Immature natural killer cell (primary cell): ENCODE results near the gene SLC18A2. TPM values are rescaled to one million over a fixed set of nuclear protein-coding genes. Genes with fewer than 3 reads are reported as not detected.

Source experiments
- DNase-seq, 3 donors: peaks; one replicate each; pipeline ENCODE4 v3.0.0; 2022; ENCODE audit warnings: mixed read lengths in 1 of 3
- H3K27ac Mint-ChIP-seq, 6 donors: one replicate each; pipeline ENCODE4 v1.8.0; 2020; ENCODE audit warnings: mixed read lengths in 6 of 6, mild to moderate bottlenecking in 5 of 6, inconsistent platforms in 4 of 6, moderate library complexity in 3 of 6
- H3K27me3 Mint-ChIP-seq, 3 donors: one replicate each; pipeline ENCODE4 v1.8.0; 2020 to 2021; ENCODE audit warnings: low read depth in 3 of 3, mild to moderate bottlenecking in 3 of 3, mixed read lengths in 3 of 3, moderate library complexity in 3 of 3, inconsistent platforms in 1 of 3
- H3K36me3 Mint-ChIP-seq, 3 donors: one replicate each; pipeline ENCODE4 v1.8.0; 2020; ENCODE audit warnings: mixed read lengths in 3 of 3, inconsistent platforms in 2 of 3, mild to moderate bottlenecking in 2 of 3
- H3K4me1 Mint-ChIP-seq, 2 donors: one replicate each; pipeline ENCODE4 v1.8.0; 2020; ENCODE audit warnings: inconsistent platforms in 2 of 2, mild to moderate bottlenecking in 2 of 2, mixed read lengths in 2 of 2, moderate library complexity in 1 of 2
- H3K4me3 Mint-ChIP-seq, 5 donors: one replicate each; pipeline ENCODE4 v1.8.0; 2020; ENCODE audit warnings: mild to moderate bottlenecking in 5 of 5, mixed read lengths in 5 of 5, inconsistent platforms in 3 of 5, moderate library complexity in 3 of 5
- H3K9me3 Mint-ChIP-seq, 6 donors: one replicate each; pipeline ENCODE4 v1.8.0; 2020; ENCODE audit warnings: mild to moderate bottlenecking in 6 of 6, mixed read lengths in 6 of 6, inconsistent platforms in 4 of 6, moderate library complexity in 3 of 6
- polyA plus RNA-seq, 3 donors: library from polyadenylated mRNA; unstranded; fragments of 300-500 nt; fragmentation: Illumina TruSeq; gene quantifications; one replicate each; pipeline ENCODE4 v1.2.3, GENCODE V29; 2021

Gene SLC18A2
- polyA plus RNA-seq, 3 donors from 2014 or later, result 0.41 TPM; not detected in 2

DNA sequence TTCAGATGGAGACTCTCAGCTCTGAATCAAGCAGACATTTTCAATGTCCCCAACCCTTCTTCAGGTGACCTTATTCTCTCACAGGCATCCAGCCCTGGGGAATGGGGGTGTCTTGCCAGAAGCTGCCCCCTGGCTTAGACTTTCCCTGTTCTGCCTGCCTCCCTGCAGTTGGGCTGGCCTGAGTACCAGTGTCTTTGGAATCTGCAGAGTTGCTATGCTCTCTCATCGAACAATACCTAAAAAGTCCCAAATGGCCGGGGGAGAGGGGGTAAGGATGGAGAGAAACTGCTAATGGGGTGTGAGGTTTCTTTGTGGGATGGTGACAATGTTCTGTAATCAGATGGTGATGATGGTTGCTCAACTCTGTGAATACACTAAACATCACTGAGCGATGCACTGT lies 20.6 kb downstream of the SLC18A2 start:
- no peaks in the 10 kb centered on the region for H3K36me3 Mint-ChIP-seq
- H3K4me3 Mint-ChIP-seq, result no peak overlapping the region
- peaks cover 0 to 2% (median 0%) of the 10 kb centered on the region in 6 donors for H3K9me3 Mint-ChIP-seq
- H3K27ac Mint-ChIP-seq, result no peak overlapping the region
- peaks cover 6 to 17% of the 10 kb centered on the region in 2 donors for H3K4me1 Mint-ChIP-seq
- peaks cover 0 to 14% (median 7%) of the 10 kb centered on the region in 3 donors for H3K27me3 Mint-ChIP-seq
- DNase-seq, result no peak

DNA sequence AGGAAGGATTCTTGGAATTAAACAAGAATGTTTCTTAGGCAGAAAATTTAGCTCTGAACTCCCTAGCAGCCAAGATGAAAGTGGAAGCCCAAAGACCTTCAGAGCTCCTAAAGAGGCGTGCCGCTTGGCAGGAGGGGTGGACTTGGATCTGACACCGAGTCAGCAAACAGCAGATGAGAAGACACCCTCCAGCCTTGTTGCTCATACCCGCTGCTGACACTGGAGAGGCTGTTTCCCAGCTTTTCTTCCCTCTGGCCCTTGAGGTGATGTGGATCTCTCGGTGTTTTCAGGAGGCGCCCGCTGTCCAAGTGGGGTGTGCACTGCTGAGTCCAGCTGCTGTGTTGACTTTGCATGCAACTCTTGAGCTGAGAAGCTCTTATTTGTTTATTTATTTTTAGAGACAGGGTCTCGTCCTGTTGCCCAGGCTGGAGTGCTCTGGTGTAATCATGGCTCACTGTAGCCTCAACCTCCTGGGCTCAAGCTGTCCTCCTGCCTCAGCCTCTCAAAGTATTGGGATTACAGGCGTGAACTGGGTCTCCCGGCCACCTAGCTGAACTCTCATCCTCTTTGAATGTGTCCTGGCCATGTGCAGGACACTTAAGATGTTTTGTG lies 21.5 kb downstream of the SLC18A2 start:
- Mint-ChIP-seq H3K9me3 (peaks cover 0 to 2% (median 0%) of the 10 kb centered on the region in 6 donors), H3K36me3 (no peaks in the 10 kb centered on the region), H3K4me1 (peaks cover 6 to 17% of the 10 kb centered on the region in 2 donors), H3K27me3 (peaks cover 0 to 11% (median 7%) of the 10 kb centered on the region in 3 donors), H3K27ac (no peak overlapping the region), H3K4me3 (no peak overlapping the region)
- no peak for DNase-seq

DNA sequence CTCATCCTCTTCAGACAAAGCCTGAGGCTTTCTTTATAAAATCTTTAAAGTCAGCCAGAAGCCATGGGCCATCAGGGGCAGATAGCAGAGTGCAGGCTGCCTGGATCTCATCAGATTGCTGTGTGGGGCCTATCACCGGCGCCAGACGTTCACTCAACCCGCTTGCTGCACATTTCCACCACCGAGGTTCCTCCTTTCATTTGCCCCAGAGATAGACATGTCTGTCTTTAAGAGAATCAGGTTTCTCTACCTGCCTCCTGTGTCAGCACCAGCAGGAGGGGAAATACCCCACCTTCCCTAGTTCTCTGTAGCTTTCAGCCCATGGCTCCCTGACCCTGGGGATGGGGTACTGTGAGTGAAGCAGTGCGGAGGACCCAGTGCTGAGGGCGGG lies 22.0 kb downstream of the SLC18A2 start:
- H3K4me3 Mint-ChIP-seq, result no peak overlapping the region
- H3K27ac Mint-ChIP-seq, result no peak overlapping the region
- peaks cover 6 to 17% of the 10 kb centered on the region in 2 donors for H3K4me1 Mint-ChIP-seq
- no peak for DNase-seq
- H3K36me3 Mint-ChIP-seq, result no peaks in the 10 kb centered on the region
- H3K9me3 Mint-ChIP-seq, result peaks cover 0 to 2% (median 0%) of the 10 kb centered on the region in 6 donors
- H3K27me3 Mint-ChIP-seq, result peaks cover 0 to 9% (median 5%) of the 10 kb centered on the region in 3 donors

DNA sequence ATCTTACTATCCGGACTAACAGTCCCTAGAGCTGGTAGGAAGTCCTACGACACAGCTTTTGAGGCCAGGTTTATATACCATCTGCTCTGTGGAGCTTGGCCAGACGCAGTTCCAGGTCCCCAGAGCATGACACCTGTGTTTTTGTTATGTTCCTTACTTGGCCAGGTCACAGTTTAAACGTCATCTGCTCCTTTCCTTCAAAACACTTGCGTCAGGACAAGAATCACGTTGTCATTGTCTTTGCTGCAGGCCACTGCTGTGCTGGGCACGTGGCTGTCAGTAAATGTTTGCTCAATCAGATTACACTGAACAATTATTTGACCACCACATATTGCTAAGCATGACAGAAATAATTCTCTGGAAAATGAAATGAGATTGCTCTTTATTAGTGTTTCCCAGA lies 23.9 kb downstream of the SLC18A2 start:
- peaks cover 0 to 9% (median 2%) of the 10 kb centered on the region in 3 donors for H3K27me3 Mint-ChIP-seq
- H3K36me3 Mint-ChIP-seq, result no peaks in the 10 kb centered on the region
- H3K27ac Mint-ChIP-seq, result no peak overlapping the region
- H3K4me3 Mint-ChIP-seq, result no peak overlapping the region
- H3K9me3 Mint-ChIP-seq, result peaks cover 0 to 2% (median 0%) of the 10 kb centered on the region in 6 donors
- no peak for DNase-seq
- peaks cover 6 to 8% of the 10 kb centered on the region in 2 donors for H3K4me1 Mint-ChIP-seq

GRCh38 chr10:117266400-117266799 lies 25.5 kb downstream of the SLC18A2 start:
- no peak for DNase-seq
- peaks cover 0 to under 1% (median 0%) of the 10 kb centered on the region in 3 donors for H3K27me3 Mint-ChIP-seq
- peaks cover 0 to 2% (median 0%) of the 10 kb centered on the region in 6 donors for H3K9me3 Mint-ChIP-seq
- no peak overlapping the region for H3K4me3 Mint-ChIP-seq
- no peaks in the 10 kb centered on the region for H3K36me3 Mint-ChIP-seq
- no peak overlapping the region for H3K27ac Mint-ChIP-seq
- H3K4me1 Mint-ChIP-seq, result no peaks in the 10 kb centered on the region

DNA sequence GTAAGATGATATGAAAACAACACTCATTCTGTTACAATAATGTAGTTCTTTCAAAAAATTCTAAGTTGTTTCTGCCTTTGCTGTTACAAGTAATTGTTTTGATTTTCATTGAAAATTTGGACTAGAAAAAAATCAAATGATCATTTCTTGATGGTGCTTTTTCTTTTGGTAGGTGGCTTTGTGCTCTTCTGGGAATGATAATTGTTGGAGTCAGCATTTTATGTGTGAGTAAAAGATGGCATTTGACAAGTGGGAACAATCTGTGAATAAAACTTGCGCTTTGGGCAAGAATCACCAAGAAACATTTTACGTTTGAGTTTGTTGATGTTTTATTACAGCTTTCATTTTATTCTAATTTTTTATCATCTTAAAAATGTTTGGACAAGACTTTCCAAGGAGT lies 25.9 kb downstream of the SLC18A2 start:
- Mint-ChIP-seq H3K27me3 (no peaks in the 10 kb centered on the region), H3K4me3 (no peak overlapping the region), H3K27ac (no peak overlapping the region), H3K36me3 (no peaks in the 10 kb centered on the region), H3K4me1 (no peaks in the 10 kb centered on the region), H3K9me3 (peaks cover 0 to 2% (median 0%) of the 10 kb centered on the region in 6 donors)
- DNase-seq, result no peak

GRCh38 chr10:117268258-117268657 lies 27.3 kb downstream of the SLC18A2 start:
- no peaks in the 10 kb centered on the region for H3K36me3 Mint-ChIP-seq
- no peaks in the 10 kb centered on the region for H3K27me3 Mint-ChIP-seq
- H3K4me3 Mint-ChIP-seq, result no peak overlapping the region
- H3K4me1 Mint-ChIP-seq, result no peaks in the 10 kb centered on the region
- peaks cover 0 to 2% (median 0%) of the 10 kb centered on the region in 6 donors for H3K9me3 Mint-ChIP-seq
- no peak overlapping the region for H3K27ac Mint-ChIP-seq
- no peak for DNase-seq

GRCh38 chr10:117268907-117269306 lies 28.0 kb downstream of the SLC18A2 start:
- H3K4me3 Mint-ChIP-seq, result no peak overlapping the region
- H3K36me3 Mint-ChIP-seq, result no peaks in the 10 kb centered on the region
- no peak overlapping the region for H3K27ac Mint-ChIP-seq
- no peaks in the 10 kb centered on the region for H3K27me3 Mint-ChIP-seq
- H3K4me1 Mint-ChIP-seq, result no peaks in the 10 kb centered on the region
- no peak for DNase-seq
- peaks cover 0 to 2% (median 0%) of the 10 kb centered on the region in 6 donors for H3K9me3 Mint-ChIP-seq

DNA sequence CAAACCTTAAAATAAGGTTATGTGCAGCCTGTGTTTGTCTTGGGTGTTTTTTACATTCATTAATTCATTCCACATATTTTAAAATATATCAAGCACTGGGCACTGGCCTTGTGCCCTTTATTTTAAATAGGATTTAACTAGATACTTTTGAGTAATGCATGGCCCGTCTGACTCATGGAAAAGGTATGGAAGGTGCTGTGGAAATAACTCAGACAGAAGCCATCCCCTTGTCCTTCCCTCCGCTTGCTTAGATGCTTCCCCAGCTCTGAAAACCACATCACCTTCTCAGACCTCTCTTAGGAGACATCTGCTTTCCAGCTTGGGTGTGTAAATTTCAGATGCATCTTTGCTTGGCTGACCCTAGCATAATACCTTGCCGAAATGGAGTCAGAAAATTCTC lies 30.5 kb downstream of the SLC18A2 start:
- H3K4me1 Mint-ChIP-seq, result no peaks in the 10 kb centered on the region
- no peak overlapping the region for H3K4me3 Mint-ChIP-seq
- no peaks in the 10 kb centered on the region for H3K27me3 Mint-ChIP-seq
- H3K9me3 Mint-ChIP-seq, result no peaks in the 10 kb centered on the region
- H3K36me3 Mint-ChIP-seq, result peaks cover 0 to 3% (median 0%) of the 10 kb centered on the region in 3 donors
- no peak for DNase-seq
- H3K27ac Mint-ChIP-seq, result no peak overlapping the region

DNA sequence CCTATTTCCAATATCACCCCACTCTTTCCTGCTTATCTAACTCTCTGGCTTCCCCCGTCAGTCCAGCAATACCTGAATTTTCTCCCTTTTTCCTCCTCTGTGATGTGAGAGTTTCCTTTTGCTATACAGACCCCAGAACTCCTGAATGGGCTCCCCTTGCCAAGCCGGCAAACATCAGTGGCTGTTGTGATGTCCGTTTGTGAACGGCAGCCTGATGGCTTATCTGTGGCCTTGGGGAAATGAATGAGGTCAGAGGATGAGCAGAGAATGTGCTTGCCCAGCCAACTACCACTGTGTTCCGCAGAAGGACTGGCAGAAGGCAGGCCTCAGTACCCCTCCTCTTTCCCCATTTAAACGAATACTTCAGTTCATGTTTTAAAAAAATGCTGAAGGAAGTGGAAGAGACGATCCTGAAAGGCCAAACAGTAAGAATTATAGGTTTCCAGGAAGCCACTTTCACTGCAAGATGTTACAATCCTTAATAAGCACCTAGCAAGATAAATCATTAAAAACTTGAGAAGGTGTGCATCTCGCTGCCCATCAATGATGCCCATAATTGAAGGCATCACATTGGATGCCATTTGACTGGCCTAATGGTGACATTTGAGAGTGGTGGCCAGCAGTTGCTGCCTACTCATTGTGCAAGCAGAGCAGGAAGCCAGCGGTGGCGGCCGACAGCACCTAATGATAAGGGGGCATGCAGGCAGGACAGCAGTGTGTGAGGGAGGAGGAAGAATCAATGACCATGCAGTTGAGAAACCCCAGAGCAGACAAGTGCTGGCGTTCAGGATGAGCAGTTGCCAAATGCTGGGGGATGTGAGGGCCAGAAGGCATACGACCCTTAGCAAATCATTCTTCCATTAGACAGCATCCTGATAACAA lies 31.5 kb downstream of the SLC18A2 start:
- DNase-seq, result no peak
- no peaks in the 10 kb centered on the region for H3K27me3 Mint-ChIP-seq
- H3K9me3 Mint-ChIP-seq, result no peaks in the 10 kb centered on the region
- no peak overlapping the region for H3K27ac Mint-ChIP-seq
- H3K36me3 Mint-ChIP-seq, result peaks cover 0 to 3% (median 0%) of the 10 kb centered on the region in 3 donors
- H3K4me3 Mint-ChIP-seq, result no peak overlapping the region
- no peaks in the 10 kb centered on the region for H3K4me1 Mint-ChIP-seq

- no peaks in the 10 kb centered on the region for H3K27me3 Mint-ChIP-seq
- H3K27ac Mint-ChIP-seq, result no peak overlapping the region
- no peak overlapping the region for H3K4me3 Mint-ChIP-seq
- DNase-seq, result no peak
- no peaks in the 10 kb centered on the region for H3K9me3 Mint-ChIP-seq
- H3K4me1 Mint-ChIP-seq, result no peaks in the 10 kb centered on the region
- peaks cover 0 to 3% (median 0%) of the 10 kb centered on the region in 3 donors for H3K36me3 Mint-ChIP-seq
Observed at GRCh38 chr10:117273980-117274379, 33.1 kb downstream of the SLC18A2 start.

- no peaks in the 10 kb centered on the region for H3K9me3 Mint-ChIP-seq
- H3K27ac Mint-ChIP-seq, result no peak overlapping the region
- H3K27me3 Mint-ChIP-seq, result no peaks in the 10 kb centered on the region
- DNase-seq, result no peak
- peaks cover 0 to 3% (median 0%) of the 10 kb centered on the region in 3 donors for H3K36me3 Mint-ChIP-seq
- H3K4me1 Mint-ChIP-seq, result no peaks in the 10 kb centered on the region
- no peak overlapping the region for H3K4me3 Mint-ChIP-seq
Observed at GRCh38 chr10:117274509-117274908, 33.6 kb downstream of the SLC18A2 start.

- Mint-ChIP-seq H3K36me3 (peaks cover 0 to 3% (median 0%) of the 10 kb centered on the region in 3 donors), H3K4me3 (no peak overlapping the region), H3K4me1 (no peaks in the 10 kb centered on the region), H3K9me3 (no peaks in the 10 kb centered on the region), H3K27me3 (no peaks in the 10 kb centered on the region), H3K27ac (no peak overlapping the region)
- DNase-seq, result no peak
Observed at GRCh38 chr10:117275121-117275520, 34.2 kb downstream of the SLC18A2 start.

GRCh38 chr10:117277675-117278074 lies 36.8 kb downstream of the SLC18A2 start:
- H3K9me3 Mint-ChIP-seq, result no peaks in the 10 kb centered on the region
- H3K27ac Mint-ChIP-seq, result no peak overlapping the region
- no peaks in the 10 kb centered on the region for H3K4me1 Mint-ChIP-seq
- H3K4me3 Mint-ChIP-seq, result no peak overlapping the region
- H3K27me3 Mint-ChIP-seq, result no peaks in the 10 kb centered on the region
- DNase-seq, result no peak
- peaks cover 0 to 3% (median 0%) of the 10 kb centered on the region in 3 donors for H3K36me3 Mint-ChIP-seq
